ENCODE measurements around the gene FRMD4B.
A peak's percentile ranks its signal among the peaks of the same experiment; 100 is the strongest.

FRMD4B gene

DNA sequence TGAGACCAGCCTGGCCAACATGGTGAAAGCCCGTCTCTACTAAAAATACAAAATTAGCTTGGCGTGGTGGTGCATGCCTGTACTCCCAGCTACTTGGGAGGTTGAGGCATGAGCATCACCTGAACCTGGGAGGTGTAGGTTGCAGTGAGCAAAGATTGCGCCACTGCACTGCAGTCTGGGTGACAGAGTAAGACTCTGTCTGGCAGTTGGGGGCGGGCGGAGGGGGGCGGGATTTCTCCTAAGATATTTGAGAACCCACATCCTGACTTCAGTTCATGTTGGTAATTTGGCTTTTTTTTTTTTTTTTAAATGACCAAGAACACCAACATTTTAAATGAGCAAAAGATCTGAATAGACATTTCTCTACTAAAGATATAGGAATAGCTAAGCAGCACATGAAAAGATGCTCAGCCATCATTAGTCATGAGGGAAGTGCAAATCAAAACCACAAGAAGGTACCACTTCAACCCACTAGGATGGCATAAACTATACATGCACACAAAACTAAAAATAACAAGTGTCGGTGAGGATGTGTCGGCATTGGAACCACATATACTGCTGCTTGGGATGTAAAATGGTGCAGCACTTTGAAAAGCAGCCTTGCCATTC is 187.9 kb downstream of the FRMD4B start:
- DNase-seq: peak; percentile 61

DNA sequence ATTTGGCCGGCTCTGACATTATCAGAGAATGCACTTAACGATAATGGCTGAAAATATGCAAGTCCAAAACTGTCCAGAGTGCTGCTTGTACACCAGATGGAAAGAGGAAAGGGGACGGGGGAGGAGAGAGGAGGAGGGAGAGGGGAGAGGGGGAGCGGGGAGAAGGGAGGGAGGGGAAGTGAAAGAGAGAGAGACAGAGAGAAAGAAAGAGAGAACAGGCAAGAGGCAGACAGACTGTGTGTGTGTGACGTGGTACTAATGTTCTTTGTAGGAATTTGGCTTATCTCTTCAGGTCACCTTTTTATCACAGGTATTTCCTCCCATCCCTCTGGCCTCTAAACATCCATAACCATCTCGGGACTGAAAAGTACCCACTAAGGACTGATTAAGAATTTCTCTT is 188.4 kb downstream of the FRMD4B start:
- no peak for DNase-seq

DNA sequence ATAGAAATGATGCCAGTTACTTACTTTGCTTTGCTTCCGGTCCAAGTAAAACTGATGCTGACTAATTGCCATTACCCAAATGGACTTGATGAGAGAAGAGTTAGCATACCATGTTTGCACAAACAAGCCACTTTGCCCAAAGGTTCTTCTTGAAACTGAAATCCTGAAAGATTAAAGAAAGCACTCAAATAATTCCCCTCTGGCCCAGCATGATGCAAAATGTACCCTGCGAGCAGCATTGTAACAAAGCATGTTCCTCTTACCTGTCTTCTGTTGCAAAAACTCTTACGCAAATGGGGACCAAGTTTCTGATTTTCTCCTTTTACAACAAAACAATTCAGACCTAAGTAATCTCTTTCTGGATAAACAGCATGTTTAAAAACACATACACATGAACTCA is 189.0 kb downstream of the FRMD4B start:
- no peak for DNase-seq

DNA sequence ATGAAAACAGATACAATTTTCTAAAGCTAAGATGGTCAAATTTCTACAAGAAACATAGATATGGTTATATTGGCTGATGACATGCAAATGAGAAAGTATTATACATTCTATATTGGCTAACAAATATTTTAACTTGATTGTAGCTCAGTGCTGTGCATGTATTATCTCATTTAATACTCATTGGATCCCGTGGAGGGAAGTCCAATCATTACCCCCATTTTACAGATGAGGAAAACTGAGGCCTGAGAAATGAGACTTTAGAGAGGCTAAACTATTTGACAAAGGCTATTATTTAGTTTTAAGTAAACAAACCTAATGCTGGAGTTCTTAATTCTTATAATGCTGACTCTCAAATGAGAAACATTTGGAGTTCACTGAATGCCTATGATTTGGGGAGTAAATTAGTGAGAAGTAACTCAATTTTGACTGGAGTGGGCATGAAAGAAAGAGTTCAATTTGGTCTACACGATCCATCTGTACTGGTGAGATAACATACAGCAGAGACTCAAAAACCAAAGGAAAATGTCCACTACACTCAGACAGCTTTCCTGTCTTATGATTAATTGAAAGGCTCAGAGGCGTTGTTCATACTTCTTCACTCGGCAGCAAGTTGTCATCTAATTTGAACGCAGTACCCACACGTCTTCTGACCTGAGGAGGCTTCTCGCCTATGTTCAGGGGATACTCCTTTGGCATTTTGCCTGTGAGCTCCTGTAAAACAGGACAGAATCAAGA is 191.3 kb downstream of the FRMD4B start:
- no peak for DNase-seq

DNA sequence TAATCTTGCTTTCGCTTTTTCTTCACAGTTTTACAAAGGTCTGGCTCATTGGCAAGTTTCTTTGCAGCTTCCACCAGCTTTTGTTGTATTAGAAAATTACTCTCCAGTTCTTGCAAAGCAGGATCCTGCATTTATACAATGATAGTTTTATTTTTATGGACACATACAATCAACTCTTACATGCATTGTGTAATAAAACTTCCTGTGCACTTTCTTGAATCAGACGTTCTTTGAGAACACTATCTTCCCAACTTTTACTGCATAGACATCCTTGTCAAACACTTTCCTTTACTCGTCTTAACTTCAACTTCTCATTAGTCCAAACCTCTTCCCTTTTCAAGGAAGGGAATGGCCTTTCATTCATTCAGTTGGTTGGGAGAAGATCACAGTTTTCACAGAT is 192.1 kb downstream of the FRMD4B start:
- DNase-seq: no peak

DNA sequence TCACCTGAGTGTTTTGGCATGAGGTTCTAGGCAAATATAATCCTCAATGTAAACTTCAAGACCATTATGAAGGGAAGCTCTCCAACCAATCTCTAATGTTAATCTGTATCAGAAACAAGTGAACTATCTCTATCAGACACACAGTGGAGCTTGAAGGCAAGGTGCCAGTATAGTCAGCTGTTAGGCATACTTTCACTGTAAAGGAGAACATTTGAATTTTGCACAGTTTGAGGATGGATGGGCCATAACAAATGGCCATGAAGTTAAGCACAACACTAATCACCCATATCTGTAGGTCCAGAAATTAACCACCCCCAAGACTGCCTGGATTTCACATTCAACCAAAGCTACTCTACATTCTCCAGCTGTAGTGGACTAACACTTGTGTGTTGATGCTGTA is 194.4 kb downstream of the FRMD4B start:
- no peak for DNase-seq

DNA sequence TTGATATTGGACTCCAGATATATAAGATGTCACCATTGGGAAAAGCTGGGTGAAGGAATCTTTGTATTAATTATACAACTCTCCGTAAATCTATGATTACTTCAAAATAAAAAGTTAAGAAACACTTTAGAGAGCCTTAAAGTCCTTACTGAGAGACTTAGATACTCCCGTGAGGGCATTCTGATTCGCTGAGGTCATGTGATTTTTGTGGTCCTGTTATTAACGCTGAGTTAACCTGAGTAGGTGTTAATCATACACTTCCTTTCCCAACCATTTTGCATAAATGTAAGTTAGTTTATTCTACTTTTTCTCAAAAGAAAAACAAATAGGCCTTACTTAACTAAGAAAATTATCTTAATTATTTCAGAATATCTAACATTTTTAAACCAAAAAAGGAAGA is 196.4 kb downstream of the FRMD4B start:
- no peak for DNase-seq

DNA sequence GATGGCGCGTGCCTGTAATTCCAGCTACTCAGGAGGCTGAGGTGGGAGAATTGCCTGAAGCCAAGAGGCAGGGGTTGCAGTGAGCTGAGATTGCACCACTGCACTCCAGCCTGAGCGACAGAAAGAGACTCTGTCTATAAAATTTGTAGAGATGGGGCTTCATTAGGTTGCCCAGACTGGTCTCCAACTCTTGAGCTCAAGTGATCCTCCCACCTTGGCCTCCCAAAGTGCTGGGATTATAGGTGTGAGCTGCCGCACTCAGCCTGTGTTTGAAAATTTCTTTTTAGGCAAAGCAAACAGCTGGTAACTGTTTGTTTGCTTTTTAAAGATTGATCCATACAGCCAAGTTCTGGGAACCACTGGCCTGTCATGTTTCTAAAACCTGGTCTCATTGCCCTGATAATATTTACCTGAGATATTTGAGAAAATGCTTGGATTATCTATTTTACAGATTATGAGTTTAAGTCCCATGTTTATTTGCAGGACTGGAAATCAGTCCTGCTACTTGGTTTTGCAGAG is 199.3 kb downstream of the FRMD4B start:
- DNase-seq: no peak

DNA sequence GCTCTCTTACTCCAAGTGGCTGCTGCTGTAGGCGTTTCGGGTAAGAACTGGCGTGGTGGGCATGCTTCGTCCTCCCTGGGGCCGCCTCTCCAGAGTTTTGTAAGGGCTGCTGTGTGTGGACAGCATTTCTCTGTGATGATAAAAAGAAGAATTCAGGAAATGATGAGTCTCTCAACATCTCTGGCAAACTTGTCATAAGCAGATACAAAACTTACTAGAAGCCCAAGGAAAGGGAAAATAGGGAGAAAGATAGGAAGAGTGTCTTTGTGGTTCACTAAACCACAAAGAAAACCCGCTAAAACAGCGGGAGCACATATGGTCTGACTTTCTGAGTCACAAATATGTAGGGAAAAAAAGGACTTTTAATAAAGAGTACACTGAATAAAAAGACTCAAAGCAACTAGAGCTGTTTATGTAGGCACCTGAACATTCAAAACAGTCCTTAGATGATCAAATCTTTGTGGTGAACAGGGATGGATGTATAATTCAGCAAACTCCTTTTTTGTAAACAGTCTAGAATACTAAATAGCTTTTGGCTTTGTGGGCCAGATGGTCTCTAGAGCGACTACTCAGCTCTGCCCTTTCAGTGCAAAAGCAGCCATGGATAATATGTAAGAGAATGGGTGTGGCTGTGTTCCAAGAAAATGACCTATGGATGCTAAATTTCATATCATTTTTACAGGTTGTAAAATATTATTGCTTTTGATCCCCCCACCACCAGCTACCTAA is 203.1 kb downstream of the FRMD4B start:
- no peak for DNase-seq

DNA sequence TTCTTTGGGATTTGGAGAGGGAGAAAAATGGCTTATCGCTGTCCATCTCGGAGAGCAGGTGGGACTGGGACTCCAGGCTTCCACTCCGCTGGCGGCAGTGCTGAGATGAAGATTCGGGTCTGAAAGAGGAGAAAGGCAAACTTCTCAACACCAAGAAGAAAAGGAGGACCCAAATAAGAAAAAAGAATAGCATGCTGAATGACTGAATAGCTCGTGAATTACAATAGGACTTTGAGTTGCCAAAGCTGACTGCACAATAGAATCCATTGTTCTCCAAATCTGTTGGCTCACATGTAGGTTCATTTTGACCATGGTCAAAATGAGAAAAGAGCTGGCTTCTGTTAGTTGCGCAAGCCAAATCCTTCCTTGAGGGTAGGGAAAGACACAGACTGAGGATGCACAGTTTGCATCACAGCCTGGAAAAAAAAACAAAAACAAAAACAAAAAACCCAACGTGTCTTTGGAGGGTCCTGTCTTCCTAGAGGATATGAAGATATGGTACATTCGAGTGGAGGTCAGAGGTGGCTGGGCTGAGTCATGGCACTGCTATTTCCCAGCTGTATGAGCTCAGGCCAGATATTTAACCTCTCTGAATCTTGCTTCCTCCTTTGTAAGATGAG is 204.2 kb downstream of the FRMD4B start:
- no peak for DNase-seq

DNA sequence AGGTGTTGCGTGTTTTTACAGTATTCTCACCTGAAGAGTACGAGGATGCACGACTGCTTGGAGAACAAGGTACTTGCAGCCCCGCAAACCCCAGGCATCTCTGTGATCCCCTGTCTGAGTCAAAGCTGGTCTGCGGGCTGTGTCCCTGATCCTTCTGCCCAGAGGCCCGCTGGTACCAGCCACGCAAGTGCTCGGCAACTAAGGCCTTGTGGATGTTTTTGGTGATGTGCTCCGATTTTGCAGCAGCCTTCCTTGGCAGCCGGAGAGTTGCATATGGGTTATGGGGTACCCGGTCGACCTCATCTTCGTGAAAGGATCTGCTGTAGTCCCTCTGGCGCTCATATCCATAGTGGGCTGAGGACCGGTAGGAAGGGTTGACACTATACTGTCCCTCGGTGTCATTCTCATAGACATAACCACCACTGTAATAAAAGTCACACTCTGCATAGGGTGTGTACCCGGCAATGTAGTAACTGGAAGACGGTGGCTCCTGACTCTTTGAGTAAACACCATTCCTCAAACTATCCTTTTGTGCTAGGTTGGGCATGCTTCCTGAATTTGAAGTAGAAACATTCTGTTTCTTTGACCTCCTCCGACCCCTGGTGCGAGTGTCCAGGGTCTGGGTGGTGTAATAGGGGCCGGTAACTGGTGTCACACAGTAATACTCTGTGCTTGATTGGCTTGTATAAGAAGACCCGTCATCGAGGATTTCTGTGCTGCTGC is 204.9 kb downstream of the FRMD4B start:
- no peak for DNase-seq

DNA sequence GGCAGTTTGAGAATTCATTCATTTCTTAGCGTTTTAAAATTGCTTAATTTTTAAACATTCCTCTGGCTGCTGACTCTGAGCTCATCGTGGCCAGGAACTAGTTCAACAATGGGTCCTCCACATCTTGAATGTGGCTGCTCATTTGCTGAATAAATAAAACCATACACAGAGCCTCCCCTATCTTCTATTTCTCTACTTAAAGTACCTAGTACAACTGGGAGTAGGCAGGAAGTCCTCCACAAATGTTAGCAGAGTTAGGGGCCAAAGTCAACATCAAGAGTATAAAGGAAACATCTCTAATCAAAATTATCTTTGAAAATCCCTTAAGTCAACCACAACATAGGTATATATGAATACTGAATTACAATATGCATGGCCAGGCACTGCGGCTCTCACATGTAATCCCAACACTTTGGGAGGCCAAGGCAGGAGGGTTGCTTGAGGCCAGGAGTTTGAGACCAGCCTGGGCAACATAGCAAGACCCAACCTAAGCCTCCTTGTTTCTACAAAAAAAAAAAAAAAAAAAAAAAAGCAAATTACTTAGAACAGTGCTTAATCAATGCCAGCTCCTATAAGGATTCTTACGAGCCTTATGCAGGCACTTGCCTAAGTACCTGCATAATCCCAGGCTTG is 206.0 kb downstream of the FRMD4B start:
- no peak for DNase-seq

DNA sequence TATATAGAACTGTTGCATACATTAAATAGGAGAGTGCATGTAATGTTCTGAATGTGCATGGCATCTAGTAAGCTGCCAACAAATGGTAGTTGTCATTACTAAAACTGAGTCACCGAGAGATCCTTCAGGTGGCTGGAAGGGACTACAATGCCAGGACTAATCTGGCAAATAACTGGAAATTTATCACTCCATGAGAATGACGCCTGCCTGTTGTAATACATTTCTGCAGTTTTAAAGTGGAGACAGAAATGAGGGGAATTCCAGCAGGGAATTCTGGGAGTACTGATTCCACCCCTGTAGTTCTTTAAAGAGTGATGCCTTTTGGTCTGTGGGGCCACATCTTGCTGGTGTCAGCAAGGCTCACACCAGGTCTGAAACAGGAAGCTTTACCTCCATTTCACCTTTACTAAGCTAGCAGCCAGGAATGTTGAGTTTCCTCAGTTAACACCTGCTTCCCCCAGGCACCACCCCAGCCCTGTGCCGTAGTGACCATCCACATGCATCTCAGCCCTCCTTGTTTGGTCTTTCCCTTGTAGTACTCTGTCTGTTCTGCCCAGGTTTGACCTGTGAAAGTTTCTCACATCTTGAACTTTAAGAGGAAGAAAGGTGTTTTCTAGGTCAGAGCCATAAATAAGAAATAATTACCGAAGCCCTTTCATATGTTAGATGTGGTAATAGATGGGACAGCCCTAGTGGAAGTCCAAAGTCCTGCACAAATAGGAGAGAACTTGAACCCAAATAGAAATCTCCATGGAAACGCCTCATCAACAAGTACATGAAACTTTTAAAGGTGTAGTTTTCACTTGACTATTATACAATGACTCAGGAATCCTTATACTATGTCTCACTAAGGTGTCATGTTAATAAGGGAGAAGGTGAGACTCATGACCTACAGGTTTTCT is 206.8 kb downstream of the FRMD4B start:
- no peak for DNase-seq

DNA sequence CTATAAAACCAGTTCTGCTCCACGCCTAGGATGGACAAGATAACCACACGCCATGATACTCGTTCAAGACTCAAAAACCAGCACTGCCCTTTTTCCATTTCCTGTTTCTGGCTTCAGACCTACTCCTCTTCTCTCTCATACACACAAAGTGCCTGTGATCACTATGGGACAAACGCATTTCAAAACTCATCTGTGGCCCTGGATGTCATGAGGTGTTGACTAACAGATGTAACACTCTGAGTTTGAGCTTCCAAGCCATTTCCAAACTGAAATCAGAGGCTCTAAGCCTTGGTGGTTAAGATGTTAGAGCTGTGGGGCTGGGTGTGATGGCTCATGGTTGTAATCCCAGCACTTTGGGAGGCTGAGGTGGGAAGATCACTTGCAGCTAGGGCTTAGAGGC is 207.8 kb downstream of the FRMD4B start:
- DNase-seq: no peak

DNA sequence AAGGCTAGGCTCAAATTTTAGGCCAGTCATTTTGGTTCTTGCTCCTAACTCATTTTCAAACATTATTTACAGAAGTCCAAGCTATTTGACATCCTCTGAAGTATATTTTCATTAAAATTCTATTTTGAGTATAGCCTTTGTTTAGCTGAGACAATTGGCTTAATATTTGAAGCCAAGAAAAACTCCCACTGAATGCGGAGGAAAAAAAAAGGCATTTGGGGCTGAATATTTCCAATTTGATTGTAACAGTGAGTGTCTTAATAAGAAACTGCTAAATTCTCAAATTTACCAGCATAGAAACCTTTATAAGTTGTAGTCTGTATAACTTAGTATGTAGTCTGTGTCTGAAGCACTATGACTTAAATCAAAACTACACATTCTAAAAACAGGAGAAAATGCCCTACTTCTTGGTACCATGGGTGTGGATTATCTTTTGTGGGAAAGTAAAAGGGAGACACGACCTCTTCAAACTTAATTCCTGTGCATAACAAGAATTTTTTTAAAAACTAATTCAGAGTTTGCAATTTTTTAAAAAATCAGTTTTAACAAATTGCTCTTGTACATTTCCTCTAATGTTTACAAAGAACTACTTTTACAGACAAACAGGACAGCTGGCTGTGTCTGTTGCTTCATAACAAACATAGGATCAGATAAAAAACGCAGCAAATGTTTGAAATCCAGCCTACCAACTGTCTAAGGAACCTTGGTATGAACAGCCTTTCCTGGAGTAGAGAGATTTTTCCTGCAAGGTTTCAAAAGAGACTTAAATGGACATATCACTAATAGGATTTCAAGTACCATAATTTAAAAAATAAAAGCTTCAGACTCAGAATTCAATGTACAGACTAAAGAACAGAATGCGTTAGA is 210.8 kb downstream of the FRMD4B start:
- no peak for DNase-seq

DNA sequence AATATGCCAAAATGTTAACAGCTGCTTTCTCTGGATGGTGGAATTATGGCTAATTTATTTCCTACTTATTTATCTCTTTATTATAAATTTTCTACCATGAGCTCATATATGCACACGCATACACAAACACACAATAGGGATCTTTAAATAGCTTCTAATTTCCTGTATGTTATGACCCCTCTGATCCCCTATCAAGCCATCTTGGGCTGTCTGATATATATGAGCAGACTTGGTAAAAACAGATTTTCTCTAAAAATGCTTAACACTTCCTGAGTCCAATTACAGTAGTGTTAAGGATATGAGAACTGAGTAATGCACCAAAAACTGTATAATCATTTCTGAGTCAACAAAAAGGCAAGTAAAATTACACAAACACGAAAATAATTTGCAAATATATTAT is 211.4 kb downstream of the FRMD4B start:
- no peak for DNase-seq

DNA sequence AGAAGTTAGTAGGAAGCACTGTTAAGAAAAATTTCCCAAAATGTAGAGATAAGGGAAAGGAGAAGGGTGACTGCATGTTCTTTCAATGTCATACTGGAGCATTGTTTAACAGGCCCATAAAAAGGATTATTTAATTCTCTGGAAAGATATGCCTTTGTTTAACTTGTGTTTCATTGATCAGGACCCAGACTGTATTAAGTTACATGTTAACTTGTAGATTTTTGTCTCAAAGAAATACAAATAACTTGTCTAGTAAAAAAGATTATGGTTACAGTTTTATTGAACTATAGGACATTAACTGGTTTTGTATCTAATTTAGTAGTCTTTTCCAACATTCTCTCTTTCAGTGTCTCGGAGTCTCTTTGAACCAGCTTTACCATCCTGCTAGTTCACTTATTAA is 213.8 kb downstream of the FRMD4B start:
- DNase-seq: no peak

DNA sequence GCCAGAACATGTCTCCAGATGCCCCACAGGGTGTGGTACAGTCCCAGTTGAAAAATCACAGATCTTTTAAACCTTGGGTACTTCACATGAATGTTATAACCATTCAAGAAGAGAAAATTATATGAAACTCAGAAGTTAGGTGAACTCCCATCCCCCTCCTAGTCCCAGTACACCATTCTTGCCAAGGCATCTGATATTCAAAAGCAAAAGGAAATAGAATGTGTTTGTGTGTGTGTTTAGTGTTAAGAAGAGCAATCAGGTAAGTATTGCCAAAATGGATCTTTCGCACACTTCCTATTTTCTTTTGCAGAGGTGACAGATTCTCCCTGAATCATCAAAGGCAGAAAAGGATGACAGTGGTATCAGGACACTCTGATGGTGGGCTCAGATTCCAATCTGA is 219.4 kb downstream of the FRMD4B start:
- DNase-seq: no peak

DNA sequence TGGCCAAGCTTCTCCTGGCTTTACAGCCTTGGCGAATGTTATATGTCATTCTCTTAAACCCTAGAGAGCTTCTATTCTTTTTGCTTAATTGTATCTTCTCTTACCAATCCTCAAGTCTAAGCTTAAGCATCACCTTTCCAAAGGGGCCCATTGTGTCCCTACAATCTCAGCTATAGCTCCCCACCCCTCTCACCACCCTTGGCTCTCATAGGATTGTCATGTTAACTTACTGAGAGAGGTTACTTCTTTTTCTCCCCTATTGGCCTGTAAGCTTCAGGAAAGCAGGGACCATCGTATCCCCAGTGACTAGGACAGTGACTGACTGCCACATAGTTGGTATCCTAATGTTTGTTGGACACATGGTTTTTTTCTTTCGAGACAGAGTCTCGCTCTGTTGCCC is 220.1 kb downstream of the FRMD4B start:
- DNase-seq: no peak

DNA sequence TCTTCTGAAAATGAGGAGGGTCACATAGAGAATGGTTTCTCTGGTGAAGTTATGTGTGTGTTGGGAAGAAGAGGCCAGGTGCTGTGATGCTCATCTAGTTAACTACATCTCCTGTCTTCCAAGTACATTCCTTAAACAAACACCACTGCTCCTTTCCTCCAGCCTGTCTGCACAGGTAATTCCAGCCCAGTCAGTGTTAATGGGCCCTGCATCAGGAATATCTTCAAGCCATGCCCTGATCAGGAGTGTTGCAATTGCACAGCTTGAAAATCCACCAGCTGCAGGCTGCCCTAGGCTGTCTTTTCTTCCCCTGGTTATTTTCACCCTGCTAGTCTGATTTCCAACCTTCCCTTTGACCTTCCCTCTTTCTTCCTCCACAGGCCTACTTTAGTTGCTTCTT is 221.6 kb downstream of the FRMD4B start:
- no peak for DNase-seq

Measured in activated effector memory CD4-positive, alpha-beta T cell treated with Interleukin-2 at 50 U/mL for 16 hours (primary cell).